GM23338 (cell line): ENCODE results near the gene EYS. TPM values are rescaled to one million over a fixed set of nuclear protein-coding genes. Genes with fewer than 3 reads are reported as not detected.

Source experiments
- ATAC-seq: fragments of 200-7000 bp; cut with Tn5 transposase; 3 replicates; pipeline ENCODE4 v1.9.1; 2020
- DNase-seq: peaks from one replicate; pipeline ENCODE4 v3.0.0-alpha.2; 2015; ENCODE audit warnings: low spot score
- H2AFZ ChIP-seq: fragments of 200-600 bp; sonication (generic); 2 replicates; pipeline ENCODE4 v1.8.0; 2016; ENCODE audit warnings: antibody characterized with exemption, mild to moderate bottlenecking, moderate library complexity
- H3F3A ChIP-seq: fragments of 200-600 bp; sonication (generic); replicated peaks from 2 replicates; pipeline ENCODE4 v1.8.0; 2017; ENCODE audit warnings: antibody characterized with exemption, mixed run types, low read depth
- H3K27ac ChIP-seq: fragments of 200-600 bp; sonication (generic); 2 replicates; pipeline ENCODE4 v1.6.1; 2016; ENCODE audit warnings: low read depth
- H3K27me3 ChIP-seq: fragments of 200-600 bp; sonication (generic); 2 replicates; pipeline ENCODE4 v1.8.0; 2016; ENCODE audit warnings: mild to moderate bottlenecking, mixed run types, moderate library complexity; ENCODE audit not compliant: insufficient read depth
- H3K36me3 ChIP-seq: fragments of 200-600 bp; sonication (generic); 2 replicates; pipeline ENCODE4 v1.8.0; 2016; ENCODE audit warnings: mild to moderate bottlenecking; ENCODE audit not compliant: insufficient read depth
- H3K4me1 ChIP-seq: fragments of 200-600 bp; sonication (generic); 2 replicates; pipeline ENCODE4 v1.8.0; 2016; ENCODE audit warnings: mild to moderate bottlenecking, moderate library complexity; ENCODE audit not compliant: insufficient read depth
- H3K4me2 ChIP-seq: fragments of 200-600 bp; sonication (generic); 2 replicates; pipeline ENCODE4 v1.7.1; 2017; ENCODE audit warnings: mixed run types
- H3K4me3 ChIP-seq: fragments of 200-600 bp; sonication (generic); 2 replicates; pipeline ENCODE4 v1.6.1; 2016; ENCODE audit warnings: mixed run types
- H3K79me2 ChIP-seq: fragments of 200-600 bp; sonication (generic); replicated peaks from 2 replicates; pipeline ENCODE4 v1.8.0; 2017; ENCODE audit warnings: mild to moderate bottlenecking; ENCODE audit not compliant: insufficient read depth
- H3K9me2 ChIP-seq: fragments of 200-600 bp; sonication (generic); 2 replicates; pipeline ENCODE4 v1.8.0; 2017; ENCODE audit not compliant: insufficient read depth
- H4K20me1 ChIP-seq: fragments of 200-600 bp; sonication (generic); replicated peaks from 2 replicates; pipeline ENCODE4 v1.8.0; 2017; ENCODE audit warnings: mild to moderate bottlenecking; ENCODE audit not compliant: insufficient read depth
- H3K27ac Mint-ChIP-seq: 2 replicates; pipeline ENCODE4 v1.8.0; 2020; ENCODE audit warnings: inconsistent platforms, mild to moderate bottlenecking, moderate library complexity, mixed read lengths
- H3K27me3 Mint-ChIP-seq: 3 replicates; pipeline ENCODE4 v1.8.0; 2022; ENCODE audit warnings: low read depth, mild to moderate bottlenecking, moderate library complexity, mixed read lengths, inconsistent platforms; ENCODE audit not compliant: insufficient read depth, poor library complexity
- H3K36me3 Mint-ChIP-seq: 3 replicates; pipeline ENCODE4 v1.8.0; 2021; ENCODE audit warnings: low read depth, mild to moderate bottlenecking, inconsistent platforms, moderate library complexity, mixed read lengths
- H3K4me1 Mint-ChIP-seq: 3 replicates; pipeline ENCODE4 v1.8.0; 2020; ENCODE audit warnings: mild to moderate bottlenecking, inconsistent platforms, mixed read lengths
- H3K4me3 Mint-ChIP-seq: 3 replicates; pipeline ENCODE4 v1.8.0; 2021; ENCODE audit warnings: moderate library complexity, mild to moderate bottlenecking, inconsistent platforms, mixed read lengths
- H3K9me3 Mint-ChIP-seq: 3 replicates; pipeline ENCODE4 v1.8.0; 2020; ENCODE audit warnings: moderate library complexity, mild to moderate bottlenecking, inconsistent platforms, mixed read lengths
- CREB1 ChIP-seq: fragments of 250-450 bp; sonication (Bioruptor Pico); IDR thresholded peaks from 2 replicates; pipeline ENCODE4 v1.5.0; 2020; ENCODE audit warnings: low read depth, mild to moderate bottlenecking, moderate library complexity
- CTCF ChIP-seq, 2 experiments: fragments of 200-600 bp in 1 of 2; sonication (generic) in 1 of 2; conservative IDR thresholded peaks; 2 replicates each; pipeline versions ENCODE4 v1.5.1 to v1.6.1; 2016 to 2017; ENCODE audit warnings: antibody characterized with exemption in 2 of 2, low read depth in 2 of 2, mild to moderate bottlenecking in 2 of 2, moderate library complexity in 1 of 2
- ETS1 ChIP-seq: IDR thresholded peaks from 2 replicates; pipeline ENCODE4 v1.6.1; 2016; ENCODE audit warnings: antibody characterized with exemption
- EZH2 ChIP-seq: fragments of 200-600 bp; sonication (generic); IDR thresholded peaks from one replicate; pipeline ENCODE4 v1.8.0; 2017; ENCODE audit warnings: antibody characterized with exemption, mild to moderate bottlenecking, low read depth; ENCODE audit not compliant: unreplicated experiment
- EZH2phosphoT487 ChIP-seq: fragments of 200-600 bp; sonication (generic); IDR thresholded peaks from one replicate; pipeline ENCODE4 v1.8.1; 2018; ENCODE audit warnings: antibody characterized with exemption; ENCODE audit not compliant: unreplicated experiment
- JUNB ChIP-seq: IDR thresholded peaks from one replicate; pipeline ENCODE4 v1.6.1; 2016; ENCODE audit warnings: antibody characterized with exemption; ENCODE audit not compliant: unreplicated experiment
- NANOG ChIP-seq: IDR thresholded peaks from 2 replicates; pipeline ENCODE4 v1.6.1; 2016; ENCODE audit warnings: antibody characterized with exemption, borderline replicate concordance
- POLR2AphosphoS5 ChIP-seq: IDR thresholded peaks from 2 replicates; pipeline ENCODE4 v1.6.1; 2016; ENCODE audit warnings: antibody characterized with exemption, low read depth
- REST ChIP-seq: IDR thresholded peaks from one replicate; pipeline ENCODE4 v1.6.1; 2018; ENCODE audit warnings: antibody characterized with exemption; ENCODE audit not compliant: unreplicated experiment
- STAT1 ChIP-seq: IDR thresholded peaks from one replicate; pipeline ENCODE4 v1.6.1; 2016; ENCODE audit warnings: antibody characterized with exemption; ENCODE audit not compliant: unreplicated experiment
- ZNF114 ChIP-seq: fragments of 250-450 bp; sonication (Bioruptor Pico); IDR thresholded peaks from 2 replicates; pipeline ENCODE4 v1.5.0; 2020; ENCODE audit warnings: mild to moderate bottlenecking, moderate library complexity
- ZNF331 ChIP-seq: fragments of 250-450 bp; sonication (Bioruptor Pico); IDR thresholded peaks from 2 replicates; pipeline ENCODE4 v1.5.0; 2020; ENCODE audit warnings: low read depth, mild to moderate bottlenecking, moderate library complexity
- ZNF462 ChIP-seq: fragments of 250-450 bp; sonication (Bioruptor Pico); IDR thresholded peaks from 2 replicates; pipeline ENCODE4 v1.5.0; 2020; ENCODE audit warnings: mild to moderate bottlenecking, moderate library complexity
- polyA plus RNA-seq: library from polyadenylated mRNA; unstranded; fragments of >200 nt; fragmentation: Nextera tagmentation; extraction: Ambion mirVana; gene quantifications from 2 replicates; pipeline ENCODE4 v1.2.1, GENCODE V29; 2016
- total RNA-seq: library from RNA; depleted of rRNA; stranded (reverse); fragments of >200 nt; shearing (Covaris generic); gene quantifications from 2 replicates; pipeline ENCODE4 v1.2.3, GENCODE V29; 2014

The EYS gene
- total and polyA plus RNA-seq, 2 experiments from 2014 or later: 0.38 to 0.52 TPM

GRCh38 chr6:64310214-64310613, 1396.8 kb downstream of the EYS start:
- H3K79me2 ChIP-seq: no peaks in the 10 kb centered on the region
- no peaks in the 10 kb centered on the region for H3K27me3 ChIP-seq
- TF ChIP-seq ZNF462 (no peak), CREB1 (CRISPR knock-in tag) (no peak), EZH2 (no peak), CTCF (conservative IDR thresholded peaks at IDR 0.05; ENCODE audit: low read depth in 2 of 2) (no peak), POLR2AphosphoS5 (no peak), STAT1 (no peak), ZNF331 (CRISPR knock-in tag) (no peak), REST (no peak), JUNB (no peak), NANOG (no peak), EZH2phosphoT487 (no peak), ZNF114 (CRISPR knock-in tag) (no peak), ETS1 (no peak)
- no peak overlapping the region for H2AFZ ChIP-seq
- no peaks in the 10 kb centered on the region for H3K4me1 ChIP-seq
- no peaks in the 10 kb centered on the region; the same call in 1 of the 2 replicates for H3K36me3 ChIP-seq
- no peak overlapping the region for H3K4me2 ChIP-seq
- no peak overlapping the region for H3K4me3 ChIP-seq
- no peaks in the 10 kb centered on the region for H3F3A ChIP-seq
- no peaks in the 10 kb centered on the region for H3K4me1 Mint-ChIP-seq
- H3K36me3 Mint-ChIP-seq: peaks cover 3% of the 10 kb centered on the region; the same call in 2 of the 3 replicates
- H3K27me3 Mint-ChIP-seq: no peaks in the 10 kb centered on the region
- H4K20me1 ChIP-seq: no peaks in the 10 kb centered on the region
- DNase-seq (no peak), ATAC-seq (no peak)
- H3K9me2 ChIP-seq: peaks cover 9% of the 10 kb centered on the region; the same call in 1 of the 2 replicates
- H3K27ac Mint-ChIP-seq: no peak overlapping the region
- no peak overlapping the region for H3K27ac ChIP-seq
- no peak overlapping the region for H3K4me3 Mint-ChIP-seq
- peaks cover 38% of the 10 kb centered on the region for H3K9me3 Mint-ChIP-seq
